B cell (primary cell): ENCODE data around the gene ILK. TPM values are rescaled to one million over a fixed set of nuclear protein-coding genes. Genes with fewer than 3 reads are reported as not detected.

Experiments used
- ATAC-seq: fragments of 200-7000 bp; cut with Tn5 transposase; one replicate; pipeline ENCODE4 v1.10.0; 2021; ENCODE audit warnings: low read depth, mild to moderate bottlenecking, moderate number of reproducible peaks, moderate library complexity
- CTCF ChIA-PET: fragments of 350-600 bp; sonication (Branson Sonifier 250); formaldehyde crosslinking; loops from one replicate; lab custom pipeline; 2021; ENCODE audit warnings: antibody characterized with exemption, inconsistent platforms; lab: Charles Lee
- POLR2A ChIA-PET: fragments of 350-600 bp; sonication (Branson Sonifier 250); formaldehyde crosslinking; loops from one replicate; lab custom pipeline; 2021; ENCODE audit warnings: antibody characterized with exemption; lab: Charles Lee
- DNase-seq: peaks from one replicate; pipeline ENCODE4 v3.0.0; 2013
- H2AFZ ChIP-seq: 2 replicates; pipeline ENCODE4 v1.6.1; 2012; ENCODE audit warnings: mild to moderate bottlenecking, low read depth, low read length; ENCODE audit not compliant: insufficient read depth, poor library complexity, severe bottlenecking
- H3K27ac ChIP-seq, 2 donors: 1 replicate in 1 of 2; 2 replicates in 1 of 2; pipeline ENCODE4 v1.5.1; 2012 to 2013; ENCODE audit warnings: low read length in 2 of 2, mild to moderate bottlenecking in 2 of 2, moderate library complexity in 1 of 2
- H3K27me3 ChIP-seq, 4 experiments: fragments of 200-600 bp in 1 of 4; sonication (generic) in 1 of 4; replicated peaks in 1 of 4; 1 replicate in 2 of 4; 2 replicates in 2 of 4; pipeline versions ENCODE4 v1.6.1 to v1.7.0; 2013 to 2016; ENCODE audit warnings: low read length in 3 of 4, mild to moderate bottlenecking in 2 of 4, mixed read lengths in 1 of 4, moderate library complexity in 1 of 4; ENCODE audit not compliant: insufficient read depth in 4 of 4, control insufficient read depth in 3 of 4; ENCODE audit errors: control extremely low read depth in 1 of 4
- H3K36me3 ChIP-seq, 2 experiments: replicated peaks in 1 of 2; 1 replicate in 1 of 2; 2 replicates in 1 of 2; pipeline versions ENCODE4 v1.6.1 to v1.7.1; 2013; ENCODE audit warnings: low read length in 1 of 2; ENCODE audit not compliant: insufficient read depth in 2 of 2, control insufficient read depth in 1 of 2; ENCODE audit errors: control extremely low read depth in 1 of 2, extremely low read depth in 1 of 2
- H3K4me1 ChIP-seq, 2 donors: fragments of 200-600 bp in 1 of 2; sonication (generic) in 1 of 2; 1 replicate in 1 of 2; 2 replicates in 1 of 2; pipeline versions ENCODE4 v1.5.1 to v1.6.1; 2013 to 2017; ENCODE audit warnings: low read length in 2 of 2; ENCODE audit not compliant: control insufficient read depth in 2 of 2, insufficient read depth in 2 of 2
- H3K4me2 ChIP-seq: replicated peaks from 2 replicates; pipeline ENCODE3; 2012; ENCODE audit warnings: mild to moderate bottlenecking, low read depth, low read length; ENCODE audit not compliant: poor library complexity, severe bottlenecking
- H3K4me3 ChIP-seq, 5 experiments: fragments of 200-600 bp in 1 of 5; sonication (generic) in 1 of 5; 1 replicate in 3 of 5; 2 replicates in 2 of 5; pipeline versions ENCODE4 v1.5.1 to v1.7.0; 2011 to 2016; ENCODE audit warnings: low read length in 4 of 5, mild to moderate bottlenecking in 4 of 5, low read depth in 2 of 5, control low read depth in 1 of 5, moderate library complexity in 1 of 5; ENCODE audit not compliant: insufficient read depth in 1 of 5; ENCODE audit errors: control extremely low read depth in 1 of 5, extremely low read depth in 1 of 5
- H3K79me2 ChIP-seq: fragments of 200-600 bp; sonication (generic); one replicate; pipeline ENCODE4 v1.6.0; 2016; ENCODE audit warnings: low read length; ENCODE audit not compliant: control insufficient read depth, insufficient read depth
- H3K9ac ChIP-seq: fragments of 200-600 bp; sonication (generic); 2 replicates; pipeline ENCODE4 v1.6.1; 2017; ENCODE audit warnings: mild to moderate bottlenecking, low read length, moderate library complexity
- H3K9me3 ChIP-seq, 3 donors: one replicate each; pipeline versions ENCODE4 v1.6.1 to v1.7.1; 2013; ENCODE audit warnings: low read length in 2 of 3; ENCODE audit not compliant: control insufficient read depth in 2 of 3, insufficient read depth in 1 of 3; ENCODE audit errors: control extremely low read depth in 1 of 3
- H4K20me1 ChIP-seq: 2 replicates; pipeline ENCODE4 v1.6.0; 2012; ENCODE audit warnings: mild to moderate bottlenecking, low read length; ENCODE audit not compliant: insufficient read depth, control insufficient read depth, poor library complexity, severe bottlenecking
- H3K27ac Mint-ChIP-seq: one replicate; pipeline ENCODE4 v1.8.0; 2021; ENCODE audit warnings: mixed read lengths
- H3K27me3 Mint-ChIP-seq: one replicate; pipeline ENCODE4 v1.8.0; 2021; ENCODE audit warnings: mixed read lengths
- H3K4me1 Mint-ChIP-seq: one replicate; pipeline ENCODE4 v1.8.0; 2021; ENCODE audit warnings: mixed read lengths
- H3K4me3 Mint-ChIP-seq: one replicate; pipeline ENCODE4 v1.8.0; 2021; ENCODE audit warnings: mixed read lengths
- H3K9me3 Mint-ChIP-seq: one replicate; pipeline ENCODE4 v1.8.0; 2022; ENCODE audit warnings: mixed read lengths; ENCODE audit not compliant: insufficient read depth
- CTCF ChIP-seq: fragments of 200-600 bp; IDR thresholded peaks from one replicate; pipeline ENCODE4 v1.8.0; 2022; ENCODE audit warnings: antibody characterized with exemption, mild to moderate bottlenecking
- EZH2 ChIP-seq: IDR thresholded peaks from 2 replicates; pipeline ENCODE4 v1.6.1; 2012; ENCODE audit warnings: borderline replicate concordance, low read depth, mild to moderate bottlenecking, moderate library complexity, low read length; ENCODE audit not compliant: insufficient read depth, poor library complexity, severe bottlenecking
- WGBS: methylation state at CpG from one replicate; pipeline ENCODE4 v1.1.5; 2013; ENCODE audit warnings: missing lambda C conversion rate; ENCODE audit not compliant: insufficient coverage; 5-methylcytosine and 5-hydroxymethylcytosine counted together
- intact Hi-C: fragments of 100-400 bp; cut with micrococcal nuclease; formaldehyde crosslinking; loops from one replicate; pipeline ENCODE4 v1.10.0; 2022
- polyA minus RNA-seq: library from RNA; depleted of rRNA, polyadenylated mRNA; stranded (reverse); fragments of >200 nt; gene quantifications from 2 replicates; pipeline ENCODE4 v1.2.3, GENCODE V29; 2012
- polyA plus RNA-seq: library from polyadenylated mRNA; depleted of rRNA; stranded (reverse); fragments of >200 nt; gene quantifications from 2 replicates; pipeline ENCODE4 v1.2.3, GENCODE V29; 2012
- total RNA-seq, 2 donors: library from RNA; stranded (reverse); fragments of 120-200 nt in 1 of 2; gene quantifications; 1 replicate in 1 of 2; 2 replicates in 1 of 2; pipeline versions ENCODE4 v1.2.3 to v1.2.4, GENCODE V29; 2013 to 2022

ILK gene
- total RNA-seq (119 and 131 TPM in 2 replicates), polyA plus RNA-seq (85.9 and 88.5 TPM in 2 replicates), polyA minus RNA-seq (58.9 and 65.9 TPM in 2 replicates)
- total RNA-seq (2013): 75.6 TPM

GRCh38 chr11:6603287-6604080 lies at the start of gene ILK, which contains the start of gene RRP8:
Gene ILK, plus strand, starts transcription at chr11:6603774. Its CDS starts 498 bp downstream, at chr11:6604272.
Gene RRP8, minus strand, starts transcription at chr11:6603616. Its CDS starts 114 bp downstream, at chr11:6603502.
- no peak within 1 kb of the TSS for H3K27ac Mint-ChIP-seq
- H3K4me1 ChIP-seq: peaks cover 51 to 56% of the 10 kb centered on the region in 2 donors
- TF ChIP-seq CTCF (peak; percentile 8), EZH2 (no peak)
- peaks cover 42% of the 10 kb centered on the region for H4K20me1 ChIP-seq
- no peaks in the 10 kb centered on the region for H3K9me3 Mint-ChIP-seq
- CTCF ChIA-PET: interaction anchor here (0.9 to 7.0 kb wide), 14 partner anchors 9 to 152 kb away, joined by 3 to 52 read pairs (median 5); partner anchors contain the start of genes MRPL17, TAF10 and TPP1
- peaks cover under 1 to 43% of the 10 kb centered on the region in 2 experiments for H3K36me3 ChIP-seq
- peak; percentile 91 for DNase-seq
- POLR2A ChIA-PET: interaction anchor here (0.6 to 4.6 kb wide), 9 partner anchors 9 to 910 kb away, joined by 3 to 38 read pairs (median 4); partner anchors contain the start of genes MRPL17, TAF10 and TPP1
- intact Hi-C loops: loop anchor here (1.0 to 5.0 kb wide), 10 partner anchors 9 to 371 kb away; partner anchors contain the start of genes ARFIP2, FHIP1B, MRPL17 and SMPD1
- H3K27me3 ChIP-seq: no peaks in the 10 kb centered on the region
- peaks cover 42% of the 10 kb centered on the region for H3K4me1 Mint-ChIP-seq
- H3K79me2 ChIP-seq: peaks cover 89% of the 10 kb centered on the region
- H3K9me3 ChIP-seq: no peaks in the 10 kb centered on the region
- peak within 1 kb of the TSS; percentile 98 for H2AFZ ChIP-seq
- peak within 1 kb of the TSS; percentile 70 to 89 for H3K27ac ChIP-seq
- H3K4me3 Mint-ChIP-seq: no peak within 1 kb of the TSS
- H3K27me3 Mint-ChIP-seq: no peaks in the 10 kb centered on the region
- under 1% methylated on average over 72 of the region's 72 CpGs for WGBS
- peak within 1 kb of the TSS; percentile 94 for H3K4me2 ChIP-seq
- peak within 1 kb of the TSS; percentile 77 to 96 (median 93) for H3K4me3 ChIP-seq
- peak within 1 kb of the TSS; percentile 94 for H3K9ac ChIP-seq
- peak; percentile 92 for ATAC-seq
